PC-3 (cell line): ENCODE data around the gene DNAJB5. TPM values are rescaled to one million over a fixed set of nuclear protein-coding genes. Genes with fewer than 3 reads are reported as not detected.

Experiments used
- ATAC-seq: fragments of 200-7000 bp; cut with Tn5 transposase; 2 replicates; pipeline ENCODE4 v1.9.1; 2020; ENCODE audit warnings: mild to moderate bottlenecking, moderate library complexity
- BruUV-seq: library from RNA; stranded (reverse); fragments of 400-500 nt; replicated peaks from 2 replicates; lab custom pipeline; 2021; lab: Mats Ljungman, UMichigan
- CTCF ChIA-PET: fragments of 300-600 bp; sonication (Branson Sonifier 250); formaldehyde crosslinking; loops from one replicate; lab custom pipeline; 2022; ENCODE audit warnings: antibody characterized with exemption; lab: Charles Lee
- POLR2A ChIA-PET: fragments of 300-600 bp; sonication (Branson Sonifier 250); formaldehyde crosslinking; loops from one replicate; lab custom pipeline; 2022; ENCODE audit warnings: antibody characterized with exemption; ENCODE audit not compliant: unreplicated experiment; lab: Charles Lee
- DNase-seq: peaks from one replicate; pipeline ENCODE4 v3.0.0-alpha.2; 2015
- H2AFZ ChIP-seq: fragments of 300-600 bp; sonication (generic); 2 replicates; pipeline ENCODE4 v1.6.0; 2016; ENCODE audit warnings: antibody characterized with exemption, low read length
- H3F3A ChIP-seq: fragments of 300-600 bp; sonication (generic); one replicate; pipeline ENCODE4 v1.6.0; 2017; ENCODE audit warnings: antibody characterized with exemption, low read length, control low read depth, mild to moderate bottlenecking; ENCODE audit not compliant: unreplicated experiment
- H3K27ac ChIP-seq: fragments of 300-600 bp; sonication (generic); 2 replicates; pipeline ENCODE4 v1.5.1; 2016; ENCODE audit warnings: mild to moderate bottlenecking, low read length
- H3K27me3 ChIP-seq: fragments of 300-600 bp; sonication (generic); 2 replicates; pipeline ENCODE4 v1.6.1; 2016; ENCODE audit warnings: low read length, mixed read lengths
- H3K36me3 ChIP-seq: fragments of 300-600 bp; sonication (generic); 2 replicates; pipeline ENCODE4 v1.6.1; 2016; ENCODE audit warnings: low read depth, mixed run types, low read length, mixed read lengths
- H3K4me1 ChIP-seq: fragments of 300-600 bp; sonication (generic); 2 replicates; pipeline ENCODE4 v1.5.1; 2016; ENCODE audit warnings: low read length; ENCODE audit not compliant: insufficient read depth
- H3K4me2 ChIP-seq: fragments of 300-600 bp; sonication (generic); 2 replicates; pipeline ENCODE4 v1.6.0; 2016; ENCODE audit warnings: low read length
- H3K4me3 ChIP-seq: fragments of 300-600 bp; sonication (generic); 2 replicates; pipeline ENCODE4 v1.5.1; 2016; ENCODE audit warnings: mild to moderate bottlenecking, low read length, mixed read lengths
- H3K79me2 ChIP-seq: fragments of 300-600 bp; sonication (generic); 2 replicates; pipeline ENCODE4 v1.6.1; 2017; ENCODE audit warnings: low read length, mixed read lengths
- H3K9ac ChIP-seq: fragments of 300-600 bp; sonication (generic); 2 replicates; pipeline ENCODE4 v1.6.0; 2016; ENCODE audit warnings: mild to moderate bottlenecking, low read length
- H3K9me2 ChIP-seq: fragments of 300-600 bp; sonication (generic); replicated peaks from 2 replicates; pipeline ENCODE4 v1.6.1; 2016; ENCODE audit warnings: mixed run types, low read length, mixed read lengths
- H3K9me3 ChIP-seq: fragments of 300-600 bp; sonication (generic); 2 replicates; pipeline ENCODE4 v1.6.1; 2016; ENCODE audit warnings: low read length, mixed read lengths
- H4K20me1 ChIP-seq: fragments of 300-600 bp; sonication (generic); 2 replicates; pipeline ENCODE4 v1.6.1; 2016; ENCODE audit warnings: low read length, mixed read lengths
- CTCF ChIP-seq: fragments of 300-600 bp; sonication (generic); conservative IDR thresholded peaks from 2 replicates; pipeline ENCODE4 v1.5.1; 2017; ENCODE audit warnings: antibody characterized with exemption, low read depth, mild to moderate bottlenecking, low read length
- EZH2 ChIP-seq: fragments of 300-600 bp; sonication (generic); IDR thresholded peaks from one replicate; pipeline ENCODE4 v1.6.1; 2017; ENCODE audit warnings: antibody characterized with exemption, mild to moderate bottlenecking, low read length; ENCODE audit not compliant: unreplicated experiment
- EZH2phosphoT487 ChIP-seq: fragments of 300-600 bp; sonication (generic); IDR thresholded peaks from 2 replicates; pipeline ENCODE4 v1.6.1; 2018; ENCODE audit warnings: mild to moderate bottlenecking, antibody characterized with exemption, low read length, borderline replicate concordance
- intact Hi-C: fragments of 100-400 bp; cut with micrococcal nuclease; formaldehyde crosslinking; loops from 2 replicates; pipeline ENCODE4 v1.9.0; 2023
- total RNA-seq: library from RNA; depleted of rRNA; stranded (reverse); fragments of >200 nt; gene quantifications from 2 replicates; pipeline ENCODE4 v1.2.3, GENCODE V29; 2014

DNAJB5 gene
- total RNA-seq, 1 experiment from 2014 or later = 9.3 TPM

- intact Hi-C loops = no loop called here
- no peaks in the 10 kb centered on the region for H3K9me3 ChIP-seq
- ChIA-PET POLR2A (no interaction called here), CTCF (interaction anchor here (0.6 kb wide), 1 partner anchor 225 kb away, joined by 8 read pairs; no protein-coding TSS in a partner anchor)
- H3K27me3 ChIP-seq = peaks cover 56% of the 10 kb centered on the region
- no peak overlapping the region for H3K27ac ChIP-seq
- H3K9ac ChIP-seq = no peak overlapping the region
- H2AFZ ChIP-seq = no peak overlapping the region
- no peaks in the 10 kb centered on the region for H3F3A ChIP-seq
- DNase-seq (no peak), ATAC-seq (no peak)
- H3K36me3 ChIP-seq = no peaks in the 10 kb centered on the region
- TF ChIP-seq EZH2phosphoT487 = no peak
- no peak for TF ChIP-seq CTCF
- no peak for TF ChIP-seq EZH2
- BruUV-seq = no TSS peak
- no peak overlapping the region for H3K4me2 ChIP-seq
- H4K20me1 ChIP-seq = no peaks in the 10 kb centered on the region
- H3K4me1 ChIP-seq = no peaks in the 10 kb centered on the region
- H3K4me3 ChIP-seq = no peak overlapping the region
- H3K79me2 ChIP-seq = no peaks in the 10 kb centered on the region
- H3K9me2 ChIP-seq = no peaks in the 10 kb centered on the region
These were observed 30.1 kb upstream of the DNAJB5 start for GRCh38 chr9:34959461-34959860.

- DNase-seq (peak; percentile 41), ATAC-seq (peak; percentile 71)
- Histone ChIP-seq H2AFZ (no peak overlapping the region), H3F3A (no peaks in the 10 kb centered on the region), H3K9me2 (no peaks in the 10 kb centered on the region), H3K36me3 (no peaks in the 10 kb centered on the region), H3K27me3 (peaks cover 64% of the 10 kb centered on the region), H3K9ac (no peak overlapping the region), H3K4me2 (no peak overlapping the region), H3K4me3 (no peak overlapping the region), H3K4me1 (no peaks in the 10 kb centered on the region), H3K79me2 (no peaks in the 10 kb centered on the region), H3K9me3 (no peaks in the 10 kb centered on the region), H4K20me1 (no peaks in the 10 kb centered on the region), H3K27ac (no peak overlapping the region)
- no TSS peak for BruUV-seq
- ChIA-PET POLR2A (no interaction called here), CTCF (interaction anchor here (0.6 kb wide), 1 partner anchor 686 kb away, joined by 8 read pairs; no protein-coding TSS in a partner anchor)
- TF ChIP-seq CTCF (no peak), EZH2phosphoT487 (no peak), EZH2 (no peak)
- intact Hi-C loops = no loop called here
These were observed 27.7 kb upstream of the DNAJB5 start for GRCh38 chr9:34961574-34962490.

- intact Hi-C loops = no loop called here
- no peak overlapping the region for H3K4me3 ChIP-seq
- H3K27ac ChIP-seq = no peak overlapping the region
- DNase-seq (no peak), ATAC-seq (no peak)
- H3K4me2 ChIP-seq = no peak overlapping the region
- H3K36me3 ChIP-seq = no peaks in the 10 kb centered on the region
- H3K27me3 ChIP-seq = peaks cover 64% of the 10 kb centered on the region
- no peaks in the 10 kb centered on the region for H3F3A ChIP-seq
- no peaks in the 10 kb centered on the region for H3K9me3 ChIP-seq
- CTCF ChIA-PET = interaction anchor here (0.6 kb wide), 1 partner anchor 685 kb away, joined by 8 read pairs; no protein-coding TSS in a partner anchor
- H3K9ac ChIP-seq = no peak overlapping the region
- no peaks in the 10 kb centered on the region for H3K79me2 ChIP-seq
- H4K20me1 ChIP-seq = no peaks in the 10 kb centered on the region
- no peak overlapping the region for H2AFZ ChIP-seq
- H3K4me1 ChIP-seq = no peaks in the 10 kb centered on the region
- no peaks in the 10 kb centered on the region for H3K9me2 ChIP-seq
- POLR2A ChIA-PET = no interaction called here
- no peak for TF ChIP-seq EZH2phosphoT487
- no peak for TF ChIP-seq CTCF
- TF ChIP-seq EZH2 = no peak
- no TSS peak for BruUV-seq
These were observed 27.0 kb upstream of the DNAJB5 start for GRCh38 chr9:34962546-34962945.
